Measurements from ENCODE around the gene SLC40A1.

Gene SLC40A1, protein sequence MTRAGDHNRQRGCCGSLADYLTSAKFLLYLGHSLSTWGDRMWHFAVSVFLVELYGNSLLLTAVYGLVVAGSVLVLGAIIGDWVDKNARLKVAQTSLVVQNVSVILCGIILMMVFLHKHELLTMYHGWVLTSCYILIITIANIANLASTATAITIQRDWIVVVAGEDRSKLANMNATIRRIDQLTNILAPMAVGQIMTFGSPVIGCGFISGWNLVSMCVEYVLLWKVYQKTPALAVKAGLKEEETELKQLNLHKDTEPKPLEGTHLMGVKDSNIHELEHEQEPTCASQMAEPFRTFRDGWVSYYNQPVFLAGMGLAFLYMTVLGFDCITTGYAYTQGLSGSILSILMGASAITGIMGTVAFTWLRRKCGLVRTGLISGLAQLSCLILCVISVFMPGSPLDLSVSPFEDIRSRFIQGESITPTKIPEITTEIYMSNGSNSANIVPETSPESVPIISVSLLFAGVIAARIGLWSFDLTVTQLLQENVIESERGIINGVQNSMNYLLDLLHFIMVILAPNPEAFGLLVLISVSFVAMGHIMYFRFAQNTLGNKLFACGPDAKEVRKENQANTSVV

DNA sequence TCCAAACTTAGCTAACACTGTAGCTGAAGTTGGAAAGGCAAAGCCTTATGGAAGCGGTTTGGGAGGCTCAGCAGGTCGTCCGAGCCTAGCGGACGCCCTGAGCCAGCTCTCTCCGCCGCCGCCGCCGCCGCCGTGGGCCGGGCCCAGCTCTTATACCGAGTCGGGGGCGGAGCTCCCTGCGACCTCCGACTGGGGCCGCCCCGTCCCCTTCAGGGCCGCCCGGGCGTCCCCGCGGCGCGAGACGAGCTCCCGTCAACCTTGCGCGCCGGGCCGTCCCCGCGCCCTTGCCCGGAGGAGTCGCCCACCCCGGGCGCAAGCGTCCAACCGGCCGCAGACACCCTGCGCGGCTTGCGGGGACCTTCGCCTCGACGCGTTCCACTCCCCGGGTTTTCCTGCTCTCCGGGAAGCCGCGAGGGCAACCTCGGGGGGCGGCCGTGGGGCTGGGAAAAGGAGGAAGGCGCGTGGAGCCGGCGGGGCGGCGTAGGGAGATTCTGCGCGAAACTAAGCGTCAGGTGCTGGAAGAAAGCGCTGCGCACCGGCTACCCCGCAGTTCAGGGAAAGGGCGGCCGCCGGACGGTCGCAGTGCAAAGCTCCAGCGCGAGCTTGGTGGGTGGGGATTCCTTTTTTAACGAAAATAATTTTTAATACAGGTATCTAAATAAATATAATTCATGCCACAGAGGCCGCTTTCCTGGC, at the start of gene SLC40A1:
Gene SLC40A1 (minus strand): TSS at position 129 of the 696 bp plus-strand sequence. CDS start 326 bp downstream, outside the sequence.
- Histone ChIP-seq H3K9ac (ENCODE audit: low read length) (no peak within 1 kb of the TSS), H3K27me3 (ENCODE audit: control insufficient read depth, insufficient read depth, low read length) (peaks cover 99% of the 10 kb centered on the region), H3K4me1 (ENCODE audit: control insufficient read depth, low read depth, low read length) (peaks cover 16% of the 10 kb centered on the region), H3K4me3 (ENCODE audit: low read length) (peak within 1 kb of the TSS; percentile 78), H3K27ac (ENCODE audit: low read length) (no peak within 1 kb of the TSS), H3K36me3 (ENCODE audit: control insufficient read depth, low read depth, low read length) (no peaks in the 10 kb centered on the region), H3K9me3 (ENCODE audit: control insufficient read depth, low read depth, low read length) (no peaks in the 10 kb centered on the region)

DNA sequence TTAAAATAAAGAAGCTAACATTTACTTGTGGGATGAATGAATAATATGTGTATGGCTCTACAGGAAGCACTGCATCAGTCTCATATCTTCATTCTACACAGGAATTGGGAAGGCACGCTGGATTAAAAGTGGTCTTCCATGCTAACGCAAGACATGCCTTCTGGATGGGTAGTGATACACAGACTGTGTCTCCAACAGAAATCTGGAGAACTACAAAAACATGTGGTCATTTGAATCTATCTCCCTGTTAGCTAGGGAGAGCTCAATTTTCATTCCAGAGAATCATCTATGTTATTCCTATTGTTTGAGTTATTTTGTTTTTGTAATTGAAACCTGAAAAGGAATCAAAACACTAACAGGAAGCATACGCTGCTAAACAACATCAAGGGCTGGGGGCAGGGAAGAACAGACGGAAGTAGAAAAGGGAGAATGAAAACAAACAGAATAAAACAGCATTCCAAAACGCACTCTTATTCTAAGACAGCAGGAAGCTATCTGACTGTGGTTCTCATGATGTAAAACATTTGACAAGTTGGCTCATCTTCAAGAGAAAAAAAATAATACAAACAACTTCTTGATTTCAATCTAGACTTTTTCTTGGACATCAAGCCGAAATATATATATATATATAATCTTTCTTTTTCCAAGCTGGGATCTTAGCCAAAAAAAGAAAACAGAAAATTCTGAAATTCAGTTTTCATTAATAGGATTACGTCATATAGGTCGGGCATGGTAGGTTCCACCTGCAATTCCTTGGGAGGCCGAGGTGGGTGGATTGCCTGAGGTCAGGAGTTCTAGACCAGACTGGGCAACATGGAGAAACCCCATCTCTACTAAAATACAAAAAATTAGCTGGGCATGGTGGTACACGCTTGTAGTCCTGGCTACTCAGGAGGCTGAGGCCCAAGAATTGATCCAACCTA, 49.2 kb upstream of the SLC40A1 start:
- no peak overlapping the region for H3K27ac ChIP-seq (ENCODE audit: low read length)
- no peaks in the 10 kb centered on the region for H3K36me3 ChIP-seq (ENCODE audit: control insufficient read depth, low read depth, low read length)
- no peaks in the 10 kb centered on the region for H3K4me1 ChIP-seq (ENCODE audit: control insufficient read depth, low read depth, low read length)
- no peaks in the 10 kb centered on the region for H3K27me3 ChIP-seq (ENCODE audit: control insufficient read depth, insufficient read depth, low read length)
- H3K9me3 ChIP-seq (ENCODE audit: control insufficient read depth, low read depth, low read length), result no peaks in the 10 kb centered on the region
- no peak overlapping the region for H3K9ac ChIP-seq (ENCODE audit: low read length)
- no peak overlapping the region for H3K4me3 ChIP-seq (ENCODE audit: low read length)

DNA sequence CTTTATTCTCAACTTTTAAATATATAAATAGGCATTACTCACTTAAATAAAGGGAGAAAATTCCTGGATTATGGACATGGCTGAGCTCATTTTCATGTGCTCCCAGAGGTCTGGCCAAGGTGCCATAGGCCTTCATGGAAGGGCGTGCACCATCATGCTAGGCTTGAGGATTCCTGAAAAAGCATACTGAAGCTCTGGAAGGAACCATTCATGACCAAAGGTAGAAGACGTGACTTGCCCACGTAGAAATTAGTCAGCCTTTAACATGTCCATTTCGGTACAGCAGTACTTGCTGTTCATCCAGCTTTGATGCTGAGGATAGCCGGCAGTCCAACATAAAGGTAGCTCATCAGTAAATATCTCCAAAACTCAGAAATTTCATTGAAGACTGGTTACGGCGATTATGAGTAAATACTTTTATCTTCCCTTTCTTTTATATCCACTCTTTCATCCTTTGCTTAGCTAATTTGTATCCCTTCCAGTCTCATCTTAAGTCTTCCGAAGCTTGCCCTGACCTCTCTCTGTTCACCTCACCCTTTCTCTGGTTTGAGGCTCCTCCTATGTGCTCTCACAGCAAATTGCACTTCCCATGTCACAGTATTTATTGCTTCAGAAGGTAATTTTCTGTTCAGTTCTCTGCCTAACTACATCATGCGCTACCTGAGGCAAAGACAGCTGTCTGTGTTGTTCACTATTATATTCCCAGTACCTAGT, 48.4 kb upstream of the SLC40A1 start:
- no peaks in the 10 kb centered on the region for H3K4me1 ChIP-seq (ENCODE audit: control insufficient read depth, low read depth, low read length)
- no peak overlapping the region for H3K4me3 ChIP-seq (ENCODE audit: low read length)
- H3K9me3 ChIP-seq (ENCODE audit: control insufficient read depth, low read depth, low read length), result no peaks in the 10 kb centered on the region
- no peaks in the 10 kb centered on the region for H3K36me3 ChIP-seq (ENCODE audit: control insufficient read depth, low read depth, low read length)
- no peaks in the 10 kb centered on the region for H3K27me3 ChIP-seq (ENCODE audit: control insufficient read depth, insufficient read depth, low read length)
- H3K9ac ChIP-seq (ENCODE audit: low read length), result no peak overlapping the region
- H3K27ac ChIP-seq (ENCODE audit: low read length), result no peak overlapping the region

DNA sequence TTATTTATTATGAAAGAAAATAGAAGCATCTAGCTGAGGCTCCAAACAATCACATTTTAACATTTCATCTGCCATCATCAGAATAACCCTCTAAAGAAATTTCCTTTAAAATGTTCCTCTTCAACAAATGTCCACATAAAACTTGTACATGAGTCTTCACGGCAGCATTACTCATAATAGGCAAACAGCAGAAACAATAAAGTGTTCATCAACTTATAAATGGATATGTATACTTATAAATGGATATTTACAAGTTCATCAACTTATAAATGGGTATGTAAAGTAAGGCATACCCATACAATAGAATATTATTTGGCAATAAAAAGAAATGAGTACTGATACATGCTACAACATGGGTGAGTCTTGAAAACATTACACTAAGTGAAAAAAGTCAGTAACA, 47.2 kb upstream of the SLC40A1 start:
- H3K9ac ChIP-seq (ENCODE audit: low read length), result no peak overlapping the region
- no peaks in the 10 kb centered on the region for H3K9me3 ChIP-seq (ENCODE audit: control insufficient read depth, low read depth, low read length)
- H3K4me3 ChIP-seq (ENCODE audit: low read length), result no peak overlapping the region
- H3K4me1 ChIP-seq (ENCODE audit: control insufficient read depth, low read depth, low read length), result no peaks in the 10 kb centered on the region
- H3K36me3 ChIP-seq (ENCODE audit: control insufficient read depth, low read depth, low read length), result no peaks in the 10 kb centered on the region
- H3K27me3 ChIP-seq (ENCODE audit: control insufficient read depth, insufficient read depth, low read length), result no peaks in the 10 kb centered on the region
- H3K27ac ChIP-seq (ENCODE audit: low read length), result no peak overlapping the region

DNA sequence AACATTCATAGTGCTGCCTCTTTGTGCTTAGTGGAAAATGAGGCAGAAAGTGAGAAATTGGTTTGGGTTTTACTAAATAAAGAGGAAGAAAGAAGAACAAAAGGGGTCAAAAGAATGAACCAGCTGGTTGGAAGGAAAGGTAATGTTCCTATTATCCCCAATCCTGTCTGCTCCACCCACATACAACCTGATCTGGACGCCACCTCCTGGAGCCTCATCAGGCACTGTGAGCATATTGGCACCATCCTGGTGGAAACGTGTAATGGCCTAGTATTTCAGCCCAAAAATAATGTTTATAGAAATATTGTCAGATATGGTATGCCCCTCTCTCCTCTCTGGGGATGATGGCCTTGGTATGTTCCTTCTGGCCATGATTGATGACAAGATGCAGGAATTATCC, 45.0 kb upstream of the SLC40A1 start:
- no peaks in the 10 kb centered on the region for H3K27me3 ChIP-seq (ENCODE audit: control insufficient read depth, insufficient read depth, low read length)
- no peaks in the 10 kb centered on the region for H3K9me3 ChIP-seq (ENCODE audit: control insufficient read depth, low read depth, low read length)
- no peak overlapping the region for H3K9ac ChIP-seq (ENCODE audit: low read length)
- H3K27ac ChIP-seq (ENCODE audit: low read length), result no peak overlapping the region
- H3K4me3 ChIP-seq (ENCODE audit: low read length), result no peak overlapping the region
- H3K4me1 ChIP-seq (ENCODE audit: control insufficient read depth, low read depth, low read length), result no peaks in the 10 kb centered on the region
- no peaks in the 10 kb centered on the region for H3K36me3 ChIP-seq (ENCODE audit: control insufficient read depth, low read depth, low read length)

DNA sequence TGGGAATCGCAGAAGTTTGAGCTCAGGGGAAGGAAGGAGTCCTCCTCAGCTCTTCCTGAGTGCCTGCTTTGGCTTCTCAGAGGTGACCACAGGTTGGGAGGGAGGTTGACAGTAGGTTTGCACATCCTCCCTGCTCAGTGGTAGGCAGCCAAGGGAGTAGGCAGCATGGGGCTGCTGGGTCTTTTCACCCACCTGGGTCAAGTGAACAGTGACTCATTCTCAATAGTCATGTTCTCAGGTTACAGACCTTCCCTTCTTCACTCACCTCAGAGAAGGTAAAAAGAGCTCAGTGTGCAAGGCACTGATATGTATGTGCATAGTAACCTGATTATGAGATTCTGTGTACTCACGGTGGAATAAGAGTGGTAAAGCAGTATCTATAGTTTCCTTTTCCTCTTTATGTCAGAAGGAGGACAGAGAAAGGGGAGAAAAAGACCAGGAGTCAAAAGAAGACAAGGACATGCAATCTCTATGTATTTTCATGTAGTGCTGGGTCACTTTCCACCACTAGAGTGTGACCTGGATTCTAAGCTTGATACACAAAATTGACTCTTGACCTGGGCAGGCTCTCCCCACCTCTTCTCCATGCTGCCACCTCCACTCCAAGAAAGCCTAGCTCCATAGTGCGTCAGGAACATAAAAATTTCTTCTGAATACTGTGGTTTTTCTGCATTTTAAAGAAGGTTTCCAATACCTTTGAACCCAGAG, 44.2 kb upstream of the SLC40A1 start:
- H3K27ac ChIP-seq (ENCODE audit: low read length), result no peak overlapping the region
- no peak overlapping the region for H3K9ac ChIP-seq (ENCODE audit: low read length)
- no peaks in the 10 kb centered on the region for H3K36me3 ChIP-seq (ENCODE audit: control insufficient read depth, low read depth, low read length)
- no peaks in the 10 kb centered on the region for H3K27me3 ChIP-seq (ENCODE audit: control insufficient read depth, insufficient read depth, low read length)
- H3K9me3 ChIP-seq (ENCODE audit: control insufficient read depth, low read depth, low read length), result no peaks in the 10 kb centered on the region
- no peak overlapping the region for H3K4me3 ChIP-seq (ENCODE audit: low read length)
- no peaks in the 10 kb centered on the region for H3K4me1 ChIP-seq (ENCODE audit: control insufficient read depth, low read depth, low read length)

DNA sequence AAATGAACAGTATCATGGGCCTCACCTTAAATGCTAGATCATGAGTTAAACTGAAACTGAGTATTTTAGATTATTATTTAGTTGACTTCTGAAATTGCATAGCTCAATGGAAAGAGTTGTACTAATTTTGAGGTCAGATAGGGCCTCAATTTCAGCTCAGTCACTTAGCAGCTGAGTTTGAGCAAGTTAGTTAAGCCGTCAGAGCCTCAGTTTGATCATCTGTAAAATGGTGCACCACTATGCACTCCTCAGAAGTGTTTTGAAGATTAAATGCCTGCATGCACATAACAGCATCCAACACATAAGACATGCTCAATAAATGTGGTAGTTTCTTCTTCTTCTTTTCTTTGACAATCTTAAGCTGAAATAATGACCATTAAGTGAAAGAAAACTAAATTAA, 42.5 kb upstream of the SLC40A1 start:
- H3K9me3 ChIP-seq (ENCODE audit: control insufficient read depth, low read depth, low read length), result no peaks in the 10 kb centered on the region

DNA sequence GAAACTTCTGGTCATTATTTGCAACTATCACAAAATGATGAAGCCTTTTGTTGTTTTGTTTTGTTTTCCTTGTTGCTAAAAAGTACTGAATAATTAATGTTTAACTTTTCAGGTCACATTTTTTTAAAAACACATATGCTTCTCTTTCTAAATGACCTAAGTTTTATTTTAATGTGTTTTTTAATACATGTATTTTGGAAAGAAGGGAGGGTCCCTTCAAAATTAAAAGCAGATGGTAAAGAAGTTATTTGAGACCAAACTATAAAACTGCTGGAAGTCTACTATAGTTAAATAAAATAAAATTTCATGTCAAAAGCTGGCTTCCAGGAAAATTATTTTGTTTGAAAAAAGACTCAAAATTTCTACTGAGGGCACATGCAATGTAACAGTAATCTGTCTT, 41.2 kb upstream of the SLC40A1 start:
- no peak overlapping the region for H3K4me3 ChIP-seq (ENCODE audit: low read length)
- no peaks in the 10 kb centered on the region for H3K27me3 ChIP-seq (ENCODE audit: control insufficient read depth, insufficient read depth, low read length)
- no peaks in the 10 kb centered on the region for H3K36me3 ChIP-seq (ENCODE audit: control insufficient read depth, low read depth, low read length)
- H3K9me3 ChIP-seq (ENCODE audit: control insufficient read depth, low read depth, low read length), result no peaks in the 10 kb centered on the region
- no peak overlapping the region for H3K27ac ChIP-seq (ENCODE audit: low read length)
- H3K9ac ChIP-seq (ENCODE audit: low read length), result no peak overlapping the region
- no peaks in the 10 kb centered on the region for H3K4me1 ChIP-seq (ENCODE audit: control insufficient read depth, low read depth, low read length)

More for the DNA sequence above, 42.5 kb upstream of the SLC40A1 start:
- Histone ChIP-seq H3K9ac (ENCODE audit: low read length) (no peak overlapping the region), H3K27me3 (ENCODE audit: control insufficient read depth, insufficient read depth, low read length) (no peaks in the 10 kb centered on the region), H3K4me3 (ENCODE audit: low read length) (no peak overlapping the region), H3K4me1 (ENCODE audit: control insufficient read depth, low read depth, low read length) (no peaks in the 10 kb centered on the region), H3K36me3 (ENCODE audit: control insufficient read depth, low read depth, low read length) (no peaks in the 10 kb centered on the region), H3K27ac (ENCODE audit: low read length) (no peak overlapping the region)

DNA sequence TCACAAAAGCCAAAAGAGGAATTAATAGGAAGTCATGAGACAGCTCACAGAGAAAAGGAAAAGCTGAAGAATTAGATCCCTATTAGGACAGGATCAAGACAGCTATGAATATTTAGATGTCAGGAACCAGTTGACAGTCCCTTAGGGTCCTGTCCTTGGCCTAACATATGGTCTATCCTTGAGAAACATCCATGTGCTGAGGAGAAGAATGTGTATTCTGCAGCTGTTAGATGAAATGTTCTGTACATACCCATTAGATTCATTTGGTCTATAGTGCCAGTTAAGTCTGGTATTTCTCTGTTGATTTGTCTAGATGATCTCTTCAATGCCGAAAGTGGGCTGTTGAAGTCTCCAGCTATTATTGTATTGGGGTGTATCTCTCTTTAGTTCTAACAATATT, 37.6 kb upstream of the SLC40A1 start:
- Histone ChIP-seq H3K9ac (ENCODE audit: low read length) (no peak overlapping the region), H3K4me1 (ENCODE audit: control insufficient read depth, low read depth, low read length) (no peaks in the 10 kb centered on the region), H3K36me3 (ENCODE audit: control insufficient read depth, low read depth, low read length) (no peaks in the 10 kb centered on the region), H3K27me3 (ENCODE audit: control insufficient read depth, insufficient read depth, low read length) (no peaks in the 10 kb centered on the region), H3K27ac (ENCODE audit: low read length) (no peak overlapping the region), H3K4me3 (ENCODE audit: low read length) (no peak overlapping the region), H3K9me3 (ENCODE audit: control insufficient read depth, low read depth, low read length) (no peaks in the 10 kb centered on the region)

DNA sequence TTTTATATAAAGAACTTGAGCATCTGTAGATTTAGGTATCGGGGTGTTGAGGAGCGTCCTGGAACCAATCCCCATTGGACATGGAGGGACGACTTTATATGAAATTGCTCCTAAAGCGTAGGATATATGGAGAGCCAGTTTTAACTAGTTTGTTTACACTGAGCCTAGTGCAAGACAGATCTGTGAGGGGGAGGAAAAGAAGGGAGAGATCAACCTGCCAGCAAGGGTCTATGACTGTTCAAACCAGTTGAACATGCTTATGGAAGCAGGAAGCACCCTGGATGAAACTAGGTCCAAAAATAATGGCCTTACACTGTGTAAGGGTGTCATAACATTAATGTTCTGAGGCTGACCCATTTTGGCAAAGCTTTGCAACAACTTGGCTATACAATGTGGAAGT, 34.0 kb upstream of the SLC40A1 start:
- Histone ChIP-seq H3K4me3 (ENCODE audit: low read length) (no peak overlapping the region), H3K27ac (ENCODE audit: low read length) (no peak overlapping the region), H3K9ac (ENCODE audit: low read length) (no peak overlapping the region), H3K9me3 (ENCODE audit: control insufficient read depth, low read depth, low read length) (no peaks in the 10 kb centered on the region), H3K36me3 (ENCODE audit: control insufficient read depth, low read depth, low read length) (no peaks in the 10 kb centered on the region), H3K4me1 (ENCODE audit: control insufficient read depth, low read depth, low read length) (no peaks in the 10 kb centered on the region), H3K27me3 (ENCODE audit: control insufficient read depth, insufficient read depth, low read length) (no peaks in the 10 kb centered on the region)
